Stimulated activated CD4-positive, alpha-beta T cell treated with anti-CD3 and anti-CD28 coated beads, TNF-alpha, amount 100 ng/mL, for 4 hours (primary cell): ENCODE data around the gene UTF1.
"Not testable (repeated sequence)": the region's sequence is repeated elsewhere in the genome, so short reads cannot be mapped to it uniquely, and the experiment has no call there.

Source experiments
- DNase-seq, 3 experiments: peaks; one replicate each; pipeline ENCODE4 v3.0.0-alpha.2; 2020; ENCODE audit warnings: low read depth in 3 of 3

The UTF1 gene

GRCh38 chr10:133265052-133265451, 35.0 kb downstream of the UTF1 start:
- DNase-seq: not testable (repeated sequence)

- no peak for DNase-seq
Measured at GRCh38 chr10:133266056-133266795, 36.2 kb downstream of the UTF1 start.

- DNase-seq: no peak
Measured at GRCh38 chr10:133267293-133267692, 37.3 kb downstream of the UTF1 start.

- DNase-seq: no peak
Measured at GRCh38 chr10:133267829-133268228, 37.8 kb downstream of the UTF1 start.

GRCh38 chr10:133268532-133268931, 38.5 kb downstream of the UTF1 start:
- no peak for DNase-seq

- DNase-seq: no peak
Measured at GRCh38 chr10:133269367-133269766, 39.4 kb downstream of the UTF1 start.

GRCh38 chr10:133270204-133270603, 40.2 kb downstream of the UTF1 start:
- DNase-seq: no peak

- no peak for DNase-seq
Measured at GRCh38 chr10:133270773-133271297, 40.8 kb downstream of the UTF1 start.

GRCh38 chr10:133271521-133272300, 41.7 kb downstream of the UTF1 start:
- DNase-seq: no peak

GRCh38 chr10:133272301-133272963, 42.4 kb downstream of the UTF1 start:
- DNase-seq: no peak

GRCh38 chr10:133272964-133273420, 43.0 kb downstream of the UTF1 start:
- no peak for DNase-seq

GRCh38 chr10:133273534-133274143, 43.6 kb downstream of the UTF1 start:
- DNase-seq: no peak

- peak; percentile 69 to 80 (median 71) for DNase-seq
Measured at GRCh38 chr10:133274751-133275683, 45.0 kb downstream of the UTF1 start.

GRCh38 chr10:133275684-133276092, 45.7 kb downstream of the UTF1 start:
- no peak for DNase-seq

- no peak for DNase-seq
Measured at GRCh38 chr10:133276100-133276434, 46.0 kb downstream of the UTF1 start.

- DNase-seq: peak; percentile 41 to 53 (median 50)
Measured at GRCh38 chr10:133276435-133277201, 46.6 kb downstream of the UTF1 start, which contains the start of gene ADAM8. TSS of gene ADAM8 (minus strand) at chr10:133276868. CDS start at chr10:133276817, 51 bp downstream.

- no peak for DNase-seq
Measured at GRCh38 chr10:133277277-133277992, 47.4 kb downstream of the UTF1 start.

GRCh38 chr10:133277993-133278576, 48.1 kb downstream of the UTF1 start:
- no peak for DNase-seq
